Fibroblast of lung (primary cell): ENCODE results near the gene TTC22. TPM values are rescaled to one million over a fixed set of nuclear protein-coding genes. Genes with fewer than 3 reads are reported as not detected.

ENCODE experiments used
- DNase-seq, 2 donors: peaks; one replicate each; pipeline versions ENCODE4 v3.0.0 to v3.0.0-alpha.2; 2010; ENCODE audit warnings: low read depth in 2 of 2
- H2AFZ ChIP-seq: 2 replicates; pipeline ENCODE4 v1.5.1; 2012; ENCODE audit warnings: low read length, control low read depth, inconsistent platforms
- H3K27ac ChIP-seq: 2 replicates; pipeline ENCODE4 v1.5.1; 2011; ENCODE audit warnings: low read length, control low read depth; ENCODE audit not compliant: insufficient read depth
- H3K27me3 ChIP-seq: 2 replicates; pipeline ENCODE4 v1.5.1; 2011; ENCODE audit warnings: mild to moderate bottlenecking, low read length; ENCODE audit not compliant: control insufficient read depth, insufficient read depth
- H3K36me3 ChIP-seq: 2 replicates; pipeline ENCODE4 v1.5.1; 2011; ENCODE audit warnings: low read length; ENCODE audit not compliant: control insufficient read depth, insufficient read depth
- H3K4me1 ChIP-seq: 2 replicates; pipeline ENCODE4 v1.5.1; 2011; ENCODE audit warnings: low read length; ENCODE audit not compliant: control insufficient read depth, insufficient read depth; ENCODE audit errors: extremely low read depth
- H3K4me2 ChIP-seq: 2 replicates; pipeline ENCODE4 v1.5.1; 2011; ENCODE audit warnings: low read length, control low read depth; ENCODE audit not compliant: insufficient read depth; ENCODE audit errors: extremely low read depth
- H3K4me3 ChIP-seq, 4 experiments: fragments of 200-600 bp in 1 of 4; sonication (generic) in 1 of 4; replicated peaks in 1 of 4; 2 replicates each; pipeline ENCODE4 v1.5.1; 2011 to 2016; ENCODE audit warnings: low read length in 4 of 4, low read depth in 3 of 4, mild to moderate bottlenecking in 3 of 4, control low read depth in 2 of 4, inconsistent platforms in 1 of 4, mixed read lengths in 1 of 4; ENCODE audit not compliant: insufficient read depth in 1 of 4; ENCODE audit errors: control extremely low read depth in 1 of 4
- H3K79me2 ChIP-seq: 2 replicates; pipeline ENCODE4 v1.5.1; 2012; ENCODE audit warnings: mild to moderate bottlenecking, low read length, inconsistent platforms; ENCODE audit not compliant: control insufficient read depth, insufficient read depth
- H3K9ac ChIP-seq: 2 replicates; pipeline ENCODE4 v1.5.1; 2011; ENCODE audit warnings: mild to moderate bottlenecking, low read length, control low read depth; ENCODE audit not compliant: insufficient read depth
- H3K9me3 ChIP-seq: 2 replicates; pipeline ENCODE4 v1.5.1; 2012; ENCODE audit warnings: low read depth, low read length; ENCODE audit not compliant: control insufficient read depth, insufficient read depth
- H4K20me1 ChIP-seq: 2 replicates; pipeline ENCODE4 v1.5.1; 2011; ENCODE audit warnings: low read length; ENCODE audit not compliant: control insufficient read depth, insufficient read depth; ENCODE audit errors: extremely low read depth
- EZH2 ChIP-seq: IDR thresholded peaks from 2 replicates; pipeline ENCODE4 v1.5.1; 2012; ENCODE audit warnings: low read length, control low read depth, mild to moderate bottlenecking; ENCODE audit errors: missing control alignments
- polyA plus RNA-seq, 2 donors: library from polyadenylated mRNA; depleted of rRNA in 1 of 2; stranded (reverse) in 1 of 2; unstranded in 1 of 2; fragments of >200 nt; gene quantifications; 2 replicates each; pipeline ENCODE4 v1.2.1, GENCODE V29; 2011 to 2012; ENCODE audit warnings: missing spikeins in 1 of 2
- total RNA-seq: library from RNA; depleted of rRNA; stranded (reverse); fragments of >200 nt; gene quantifications from 2 replicates; pipeline ENCODE4 v1.2.1, GENCODE V29; 2014
- TF ChIP-seq, protein P1 (sequence below), 2 donors: IDR thresholded peaks in 1 of 2; conservative IDR thresholded peaks in 1 of 2; 1 replicate in 1 of 2; 2 replicates in 1 of 2; pipeline ENCODE4 v1.5.1; 2011 to 2012; ENCODE audit warnings: low read length in 2 of 2, control low read depth in 1 of 2, inconsistent platforms in 1 of 2, low read depth in 1 of 2, mild to moderate bottlenecking in 1 of 2

The TTC22 gene
- total and polyA plus RNA-seq, 2 donors (not counting 1 experiment from before 2014, with no cell fraction given): not detected

GRCh38 chr1:54809496-54810074 is 8.5 kb upstream of the TTC22 start:
- Histone ChIP-seq H3K4me2 (no peak overlapping the region), H2AFZ (no peak overlapping the region), H3K9ac (no peak overlapping the region), H3K4me3 (no peak overlapping the region), H4K20me1 (no peaks in the 10 kb centered on the region), H3K27me3 (peaks cover 4% of the 10 kb centered on the region), H3K9me3 (no peaks in the 10 kb centered on the region), H3K4me1 (no peaks in the 10 kb centered on the region), H3K79me2 (no peaks in the 10 kb centered on the region), H3K27ac (no peak overlapping the region), H3K36me3 (no peaks in the 10 kb centered on the region)
- TF ChIP-seq, protein P1, sequence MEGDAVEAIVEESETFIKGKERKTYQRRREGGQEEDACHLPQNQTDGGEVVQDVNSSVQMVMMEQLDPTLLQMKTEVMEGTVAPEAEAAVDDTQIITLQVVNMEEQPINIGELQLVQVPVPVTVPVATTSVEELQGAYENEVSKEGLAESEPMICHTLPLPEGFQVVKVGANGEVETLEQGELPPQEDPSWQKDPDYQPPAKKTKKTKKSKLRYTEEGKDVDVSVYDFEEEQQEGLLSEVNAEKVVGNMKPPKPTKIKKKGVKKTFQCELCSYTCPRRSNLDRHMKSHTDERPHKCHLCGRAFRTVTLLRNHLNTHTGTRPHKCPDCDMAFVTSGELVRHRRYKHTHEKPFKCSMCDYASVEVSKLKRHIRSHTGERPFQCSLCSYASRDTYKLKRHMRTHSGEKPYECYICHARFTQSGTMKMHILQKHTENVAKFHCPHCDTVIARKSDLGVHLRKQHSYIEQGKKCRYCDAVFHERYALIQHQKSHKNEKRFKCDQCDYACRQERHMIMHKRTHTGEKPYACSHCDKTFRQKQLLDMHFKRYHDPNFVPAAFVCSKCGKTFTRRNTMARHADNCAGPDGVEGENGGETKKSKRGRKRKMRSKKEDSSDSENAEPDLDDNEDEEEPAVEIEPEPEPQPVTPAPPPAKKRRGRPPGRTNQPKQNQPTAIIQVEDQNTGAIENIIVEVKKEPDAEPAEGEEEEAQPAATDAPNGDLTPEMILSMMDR (conservative IDR thresholded peaks at IDR 0.05 in 1 of 2, IDR thresholded peaks at IDR 0.05 in 1 of 2; ENCODE audit: low read depth in 1 of 2, low read length in 2 of 2): no peak
- DNase-seq: no peak

GRCh38 chr1:54808443-54809207 is 7.5 kb upstream of the TTC22 start:
- Histone ChIP-seq H3K79me2 (no peaks in the 10 kb centered on the region), H2AFZ (no peak overlapping the region), H3K9me3 (no peaks in the 10 kb centered on the region), H3K27ac (no peak overlapping the region), H3K4me1 (no peaks in the 10 kb centered on the region), H3K4me2 (no peak overlapping the region), H3K36me3 (no peaks in the 10 kb centered on the region), H3K9ac (no peak overlapping the region), H4K20me1 (no peaks in the 10 kb centered on the region), H3K4me3 (no peak overlapping the region), H3K27me3 (peaks cover 4% of the 10 kb centered on the region)
- DNase-seq: no peak
- no peak for TF ChIP-seq EZH2
- TF ChIP-seq, protein P1 (conservative IDR thresholded peaks at IDR 0.05 in 1 of 2, IDR thresholded peaks at IDR 0.05 in 1 of 2; ENCODE audit: low read depth in 1 of 2, low read length in 2 of 2): peak; percentile 18 to 30

DNA sequence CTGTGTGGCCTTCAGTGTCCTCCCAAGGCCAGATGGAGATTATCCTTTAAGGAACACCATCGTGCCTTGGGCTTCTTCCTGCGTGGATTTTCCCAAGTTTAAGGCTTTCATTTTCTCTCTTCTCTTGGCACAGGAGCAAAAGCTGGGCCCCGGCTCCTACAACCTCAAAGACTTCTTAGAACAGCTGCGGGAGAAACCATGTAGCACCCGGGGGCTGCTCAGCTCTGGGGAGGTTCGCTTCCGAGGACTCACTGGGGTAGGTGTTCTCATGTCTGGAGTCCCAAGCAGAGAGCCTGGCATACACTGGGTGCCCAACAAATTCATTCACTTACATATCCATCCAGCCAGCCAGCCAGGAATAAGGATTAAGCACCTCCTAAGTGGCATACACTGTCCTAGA is 6.6 kb upstream of the TTC22 start:
- TF ChIP-seq, protein P1 (conservative IDR thresholded peaks at IDR 0.05 in 1 of 2, IDR thresholded peaks at IDR 0.05 in 1 of 2; ENCODE audit: low read depth in 1 of 2, low read length in 2 of 2): no peak
- TF ChIP-seq EZH2: no peak
- no peak for DNase-seq
- Histone ChIP-seq H3K9ac (no peak overlapping the region), H3K36me3 (no peaks in the 10 kb centered on the region), H3K4me1 (no peaks in the 10 kb centered on the region), H3K27ac (no peak overlapping the region), H3K79me2 (no peaks in the 10 kb centered on the region), H4K20me1 (no peaks in the 10 kb centered on the region), H2AFZ (no peak overlapping the region), H3K4me2 (no peak overlapping the region), H3K9me3 (no peaks in the 10 kb centered on the region), H3K4me3 (no peak overlapping the region), H3K27me3 (no peaks in the 10 kb centered on the region)
